Spleen (tissue), 7 donors: ENCODE measurements around the gene HOXC6.

Experiments used
- CTCF ChIP-seq, 11 experiments: fragments of 200-600 bp in 7 of 11; fragments of 450-650 bp in 4 of 11; sonication (generic) in 4 of 11; IDR thresholded peaks in 8 of 11; conservative IDR thresholded peaks in 3 of 11; 1 replicate in 7 of 11; 2 replicates in 4 of 11; pipeline versions ENCODE4 v1.4.0 to v1.8.0; 2016 to 2021; ENCODE audit warnings: antibody characterized with exemption in 11 of 11, inconsistent platforms in 4 of 11, mild to moderate bottlenecking in 1 of 11
- POLR2A ChIP-seq, 3 donors: fragments of 450-650 bp; IDR thresholded peaks; one replicate each; pipeline ENCODE4 v1.5.1; 2017; ENCODE audit warnings: antibody characterized with exemption in 3 of 3, mild to moderate bottlenecking in 1 of 3
- donor health status: DM: no; HTN: no; CAD: no; lungs with moderate emphysema.
- donor health status: DM: no; HTN: no; CAD: no.
- donor health status: DM: no; HTN: no; CAD: no.

- no peak for TF ChIP-seq CTCF (IDR thresholded peaks at IDR 0.05 in 8 of 11, conservative IDR thresholded peaks at IDR 0.05 in 3 of 11)
- no peak for TF ChIP-seq POLR2A (IDR thresholded peaks at IDR 0.05)
Measured at GRCh38 chr12:54071942-54072341, 43.7 kb downstream of the HOXC6 start.
